ENCODE data around the gene TMEM163. TPM values are rescaled to one million over a fixed set of nuclear protein-coding genes. Genes with fewer than 3 reads are reported as not detected.

Gene TMEM163
- total RNA-seq, 1 experiment from 2014 or later: 10.7 TPM

DNA sequence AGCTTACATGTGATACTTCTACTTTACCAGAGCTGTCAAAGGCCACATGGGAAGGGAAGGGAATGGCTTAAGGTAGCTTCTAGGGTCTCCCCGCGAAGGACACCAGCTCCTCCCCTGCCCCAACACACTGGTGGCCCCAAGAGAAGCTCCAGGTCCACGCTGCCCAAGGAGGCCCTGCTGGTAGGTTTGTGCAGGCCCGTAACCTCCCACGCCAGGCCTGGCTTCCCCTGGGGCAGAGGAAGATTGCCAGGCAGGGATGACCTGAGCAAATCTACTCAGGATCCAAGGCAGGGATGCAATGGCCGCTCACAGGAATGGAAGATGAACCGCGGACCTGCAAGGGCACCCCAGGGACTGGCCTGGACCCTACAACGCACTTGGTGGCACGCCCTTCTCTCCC, 259.9 kb downstream of the TMEM163 start:
- no peak for DNase-seq (ENCODE audit: low read depth)

DNA sequence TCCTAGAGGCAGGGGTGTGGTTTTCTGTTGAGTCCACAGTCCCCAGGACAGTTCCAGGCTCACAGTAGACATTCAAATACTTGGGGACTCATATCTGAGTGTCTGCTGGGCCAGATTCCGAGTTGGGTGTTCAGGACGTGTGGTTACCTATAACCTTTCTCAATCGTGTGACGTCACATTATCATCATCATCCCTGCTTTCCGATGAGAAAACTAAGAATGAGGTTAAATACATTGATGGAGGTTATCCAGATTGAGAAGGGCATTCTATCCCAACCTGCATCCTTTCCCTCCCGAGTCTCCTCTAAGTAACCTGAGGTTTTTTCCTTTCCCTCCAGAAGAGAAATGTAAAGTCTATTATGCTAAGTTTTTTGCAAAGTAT, 260.3 kb downstream of the TMEM163 start:
- no peak for DNase-seq (ENCODE audit: low read depth)

DNA sequence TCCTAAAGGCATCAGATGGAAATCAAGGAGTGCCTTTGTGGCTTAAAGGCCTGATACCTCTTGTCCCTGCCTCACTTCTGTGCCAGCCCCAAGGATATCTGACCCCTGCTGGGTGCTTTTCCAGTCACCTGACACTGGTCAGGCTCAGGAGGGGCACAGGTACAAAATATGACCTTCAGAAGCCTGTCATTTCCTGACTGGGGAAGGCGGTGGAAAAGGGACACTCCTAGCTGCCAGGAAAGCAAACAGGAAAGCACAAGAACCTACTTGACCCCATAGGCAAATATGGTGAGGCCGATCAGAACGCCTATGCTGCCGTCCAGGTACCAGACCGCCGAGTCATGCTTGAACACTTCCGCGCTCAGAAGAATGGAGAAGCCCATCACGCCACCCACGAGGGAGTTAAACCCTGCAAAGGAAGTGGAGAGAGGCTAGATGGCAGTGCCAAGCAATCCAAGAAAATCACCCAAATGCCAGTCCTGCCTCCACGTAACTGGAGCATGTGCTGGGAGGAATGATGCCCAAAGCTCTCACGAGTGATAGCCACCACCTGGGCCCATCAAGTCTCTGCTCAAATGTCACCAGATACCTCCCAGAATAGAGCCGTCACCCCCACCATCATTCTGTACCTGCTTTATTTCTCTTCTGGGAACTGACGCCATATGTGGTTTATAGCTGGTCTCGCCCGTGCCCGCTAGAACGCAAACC, 260.9 kb downstream of the TMEM163 start:
- DNase-seq (ENCODE audit: low read depth): no peak

DNA sequence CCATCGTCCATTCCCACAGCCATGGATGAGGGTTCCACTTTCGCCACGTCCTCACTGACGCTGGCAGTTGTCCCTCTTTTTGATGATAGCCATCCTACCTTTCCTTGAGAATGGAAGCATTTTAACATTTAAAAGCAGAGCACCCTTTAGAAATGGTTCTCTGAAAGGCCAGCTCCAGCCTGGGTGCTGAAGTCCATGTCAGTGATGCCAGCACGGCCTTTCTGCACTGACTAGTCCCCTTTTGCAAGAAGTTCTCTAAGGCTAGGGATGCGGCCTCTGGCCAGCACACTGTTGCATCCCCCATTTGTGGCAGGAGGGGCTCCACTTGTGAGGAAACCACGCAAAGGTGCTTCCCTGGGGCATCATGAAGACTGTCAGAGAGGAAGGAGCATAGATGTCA, 261.4 kb downstream of the TMEM163 start:
- no peak for DNase-seq (ENCODE audit: low read depth)

DNA sequence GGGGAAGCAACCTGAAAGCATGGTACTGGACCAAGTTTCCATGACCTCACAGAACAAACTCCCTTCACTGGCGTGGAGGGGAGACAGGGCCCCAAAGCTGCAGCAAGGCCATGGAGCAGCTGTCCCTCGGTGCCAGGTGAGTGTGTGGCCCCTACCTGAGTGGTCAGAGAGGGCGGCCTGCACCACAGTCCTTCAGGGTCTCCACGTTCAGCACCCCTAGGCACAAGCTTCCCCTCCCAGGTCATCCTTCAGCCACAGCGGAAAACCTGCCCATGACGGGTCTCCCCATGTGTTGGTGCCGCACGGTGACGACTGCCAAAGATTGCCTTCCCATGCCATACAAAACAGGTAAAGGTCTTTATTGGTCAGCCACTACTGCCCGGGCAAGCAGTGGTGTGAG, 263.4 kb downstream of the TMEM163 start:
- no peak for DNase-seq (ENCODE audit: low read depth)

DNA sequence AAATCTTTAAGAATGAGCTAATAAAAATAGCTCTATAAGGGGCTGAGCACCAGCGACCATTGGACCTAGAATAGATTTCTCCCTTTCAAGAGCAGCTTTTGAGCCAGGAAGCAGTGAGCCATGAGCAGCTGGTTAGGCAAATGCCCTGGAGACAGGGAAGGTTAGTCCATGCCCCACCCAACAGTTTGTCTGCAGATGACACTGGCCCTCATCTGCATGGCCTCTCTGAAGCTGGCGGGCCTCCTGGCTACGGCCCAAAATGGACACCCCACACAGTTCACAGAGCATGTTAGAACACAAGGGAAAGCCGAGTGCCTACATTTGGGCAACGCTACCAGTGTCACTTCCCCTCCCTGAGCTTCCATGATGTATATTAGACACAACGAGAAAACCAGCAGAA, 263.9 kb downstream of the TMEM163 start:
- DNase-seq (ENCODE audit: low read depth): peak; percentile 24

DNA sequence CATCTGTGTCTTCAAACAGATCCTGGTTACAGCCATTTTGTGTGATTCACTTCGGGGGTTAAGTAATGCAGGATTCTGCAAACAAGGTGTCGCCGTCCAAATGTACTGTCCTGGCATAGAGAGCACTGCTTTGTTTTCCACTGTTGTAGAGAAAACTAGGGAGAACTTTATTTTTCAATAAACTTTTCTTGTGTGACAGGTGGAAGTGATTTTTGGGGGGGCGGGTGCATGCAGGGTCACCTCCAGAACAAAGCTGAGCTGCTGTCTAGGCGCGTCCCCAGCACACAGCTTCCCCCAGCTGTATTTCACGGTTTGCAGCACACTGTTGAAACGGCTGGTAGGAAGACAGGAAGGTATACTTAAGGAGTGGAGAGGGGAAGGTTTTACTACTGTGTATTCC, 264.4 kb downstream of the TMEM163 start:
- no peak for DNase-seq (ENCODE audit: low read depth)

DNA sequence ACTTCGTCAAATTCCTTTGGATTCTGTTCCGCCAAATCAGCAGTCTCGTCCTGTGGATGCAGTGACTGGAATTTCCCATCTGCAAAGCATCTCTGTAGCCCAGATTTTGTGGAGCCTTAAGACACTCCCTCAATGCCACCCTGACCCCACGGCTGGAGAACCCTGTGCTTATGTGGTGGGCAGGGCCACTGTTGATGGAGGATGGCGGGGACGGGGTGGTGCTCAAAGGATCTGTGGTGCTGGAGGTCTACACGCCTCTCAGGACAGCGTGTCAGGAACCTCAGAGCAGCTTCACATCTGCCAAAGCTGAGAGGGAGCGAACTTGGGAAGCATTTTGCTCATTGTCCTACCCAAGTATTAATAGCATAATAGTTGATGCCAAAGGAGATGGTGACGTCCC, 264.8 kb downstream of the TMEM163 start:
- DNase-seq (ENCODE audit: low read depth): no peak

DNA sequence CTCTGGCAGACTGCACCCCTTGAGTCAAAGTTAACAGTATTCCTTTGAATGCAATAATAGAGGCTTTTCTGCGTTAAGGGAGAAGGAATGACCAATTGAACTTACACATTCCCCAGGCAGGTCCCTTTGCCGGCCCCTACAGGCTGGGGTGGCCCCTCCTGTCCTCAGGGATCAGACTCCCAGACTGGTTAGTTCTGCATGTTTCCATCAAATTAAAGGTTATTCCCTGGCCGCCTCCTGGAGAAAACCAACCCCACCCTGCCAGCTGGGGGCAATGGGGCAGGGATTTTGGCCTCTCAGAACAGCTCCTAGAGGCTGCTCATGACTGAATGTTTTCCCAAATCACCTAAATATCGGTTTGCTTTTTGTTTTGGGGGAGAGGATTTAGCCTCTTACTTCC, 265.3 kb downstream of the TMEM163 start:
- no peak for DNase-seq (ENCODE audit: low read depth)

DNA sequence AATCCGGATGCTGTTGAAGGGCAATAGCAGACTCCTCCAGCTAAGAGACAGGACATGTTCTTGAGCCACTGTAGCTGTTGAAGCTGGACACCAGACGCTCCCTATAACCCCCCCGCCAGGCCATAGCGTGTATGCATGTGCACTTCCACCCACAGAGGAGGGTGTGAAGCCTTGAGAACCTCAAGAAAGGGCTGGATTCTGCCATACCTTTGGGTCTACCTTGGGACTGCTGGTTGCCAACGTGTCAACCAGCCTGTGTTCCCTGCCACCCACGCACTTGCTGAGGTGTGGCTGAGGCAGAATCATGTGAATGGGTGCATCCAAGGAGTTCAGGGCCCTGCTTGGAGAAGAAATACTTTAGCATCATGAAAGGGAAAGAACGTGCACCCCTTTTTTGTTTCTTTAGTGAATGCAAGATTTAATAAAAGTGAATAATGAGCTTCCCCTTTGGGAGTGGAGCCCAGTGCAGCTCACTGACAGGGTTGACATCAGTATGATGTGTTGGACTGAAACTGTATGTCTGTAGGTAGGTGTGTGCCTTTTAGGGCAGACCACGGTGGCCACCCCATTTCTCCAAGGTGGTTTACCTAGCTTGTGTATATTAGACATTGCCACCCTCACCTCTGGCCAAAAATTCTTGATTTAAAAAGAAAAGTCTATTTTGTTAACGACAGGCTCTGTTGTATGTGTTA, 266.6 kb downstream of the TMEM163 start:
- no peak for DNase-seq (ENCODE audit: low read depth)

DNA sequence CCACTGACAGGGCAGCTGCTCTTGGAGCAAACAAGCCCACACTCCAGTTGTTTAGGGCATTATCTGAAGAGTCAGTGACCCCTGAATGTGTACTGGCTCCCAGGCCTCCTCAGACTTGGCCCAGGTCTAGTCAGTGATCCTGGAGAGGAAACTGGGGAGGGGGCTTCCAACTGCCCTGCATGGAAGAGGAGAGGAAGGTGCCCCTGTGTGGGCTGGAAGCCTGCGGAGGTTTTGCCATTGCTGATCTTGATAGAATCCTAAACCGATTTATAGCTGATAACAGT, 267.5 kb downstream of the TMEM163 start:
- DNase-seq (ENCODE audit: low read depth): no peak

DNA sequence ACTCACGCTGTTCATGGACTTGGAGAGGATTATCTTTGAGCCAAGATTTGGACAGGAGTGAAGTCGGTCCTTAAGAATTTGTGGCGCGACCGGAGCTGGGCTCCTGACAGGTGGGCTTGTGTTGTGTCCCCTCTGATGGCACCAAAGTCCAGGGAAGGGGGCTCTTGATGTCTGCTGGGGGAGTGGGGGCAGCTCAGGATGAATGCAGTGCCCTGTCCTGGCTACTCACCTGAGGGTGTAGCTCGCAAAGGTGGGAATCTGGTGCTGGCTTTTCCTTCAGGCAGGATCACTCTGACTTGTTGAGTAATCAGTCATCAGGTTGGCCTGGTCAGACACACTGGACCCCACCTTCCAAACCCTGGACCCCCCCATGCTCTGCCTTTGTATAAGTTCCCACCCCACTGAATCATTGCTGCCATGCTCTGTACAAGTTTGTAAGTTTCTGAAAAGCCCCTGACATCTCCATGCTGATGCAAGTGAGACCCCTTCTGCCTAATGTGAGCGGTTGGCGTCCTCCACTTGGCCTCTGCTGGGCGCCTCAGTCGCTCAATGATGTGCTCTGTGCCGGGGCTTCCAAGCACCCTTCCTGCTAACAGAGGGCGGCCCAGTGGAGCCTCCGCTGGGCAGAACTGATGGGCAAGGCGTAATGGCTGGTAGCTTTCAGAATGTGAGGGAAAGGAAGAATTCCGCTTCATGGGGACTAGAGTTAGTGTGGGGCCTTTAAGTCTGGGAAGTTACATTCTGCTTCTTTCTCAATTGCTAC, 268.9 kb downstream of the TMEM163 start:
- DNase-seq (ENCODE audit: low read depth): no peak

DNA sequence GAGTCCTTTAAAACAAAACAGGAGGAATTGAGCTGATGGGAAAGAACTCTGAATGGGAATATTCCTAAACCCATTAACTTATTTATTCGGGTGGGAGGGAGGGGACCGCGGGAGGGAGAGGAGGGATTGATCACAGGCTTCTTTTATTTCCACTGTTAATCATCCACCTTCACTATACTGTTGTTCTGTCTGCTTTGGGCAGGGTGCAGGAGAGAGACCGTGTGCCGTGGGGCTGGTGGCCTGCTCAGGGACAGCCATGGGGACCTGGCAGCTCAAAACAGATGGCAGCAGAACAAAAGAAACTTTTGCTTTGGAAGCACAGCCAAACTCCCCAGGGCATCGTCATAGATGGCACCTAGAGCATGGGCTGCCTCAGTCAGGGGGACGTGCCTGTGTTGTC, 269.6 kb downstream of the TMEM163 start:
- DNase-seq (ENCODE audit: low read depth): no peak

DNA sequence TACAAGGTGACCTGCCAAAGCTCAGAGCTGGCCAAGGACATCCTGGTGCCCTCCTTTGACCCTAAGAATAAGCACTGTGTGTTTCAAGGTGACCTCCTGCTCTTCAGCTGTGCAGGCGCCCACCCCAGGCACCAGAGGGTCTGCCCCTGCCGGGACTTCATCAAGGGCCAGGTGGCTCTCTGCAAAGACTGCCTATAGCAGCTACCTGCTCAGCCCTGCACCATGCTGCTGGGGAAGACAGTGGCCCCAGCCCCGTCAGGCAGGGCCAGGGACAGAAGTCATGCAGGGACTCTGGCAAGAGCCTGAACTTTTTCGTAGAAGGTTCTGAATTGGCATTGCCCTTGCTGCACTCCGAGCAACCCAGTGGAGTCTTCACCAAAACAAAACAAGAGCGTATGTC, 270.1 kb downstream of the TMEM163 start:
- no peak for DNase-seq (ENCODE audit: low read depth)

DNA sequence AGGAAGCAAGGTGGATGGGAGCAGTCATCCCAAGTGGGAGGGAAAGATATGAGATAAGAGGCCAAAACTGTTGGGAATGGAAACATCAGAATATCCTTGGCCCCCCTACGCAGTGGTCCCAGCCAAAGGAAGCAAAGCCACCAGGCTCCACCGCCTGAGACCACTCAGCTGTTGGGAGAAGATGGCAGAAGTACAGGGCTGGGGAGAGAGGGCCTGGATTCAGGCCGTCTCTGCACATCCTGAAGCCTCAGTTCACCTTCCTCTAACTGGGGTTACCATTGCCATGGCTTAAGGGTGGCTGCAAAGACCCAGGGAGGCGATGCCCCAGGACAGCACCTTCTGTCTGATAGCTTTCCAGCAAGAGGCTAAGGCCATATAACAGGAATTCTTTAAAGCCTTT, 271.1 kb downstream of the TMEM163 start:
- no peak for DNase-seq (ENCODE audit: low read depth)

DNA sequence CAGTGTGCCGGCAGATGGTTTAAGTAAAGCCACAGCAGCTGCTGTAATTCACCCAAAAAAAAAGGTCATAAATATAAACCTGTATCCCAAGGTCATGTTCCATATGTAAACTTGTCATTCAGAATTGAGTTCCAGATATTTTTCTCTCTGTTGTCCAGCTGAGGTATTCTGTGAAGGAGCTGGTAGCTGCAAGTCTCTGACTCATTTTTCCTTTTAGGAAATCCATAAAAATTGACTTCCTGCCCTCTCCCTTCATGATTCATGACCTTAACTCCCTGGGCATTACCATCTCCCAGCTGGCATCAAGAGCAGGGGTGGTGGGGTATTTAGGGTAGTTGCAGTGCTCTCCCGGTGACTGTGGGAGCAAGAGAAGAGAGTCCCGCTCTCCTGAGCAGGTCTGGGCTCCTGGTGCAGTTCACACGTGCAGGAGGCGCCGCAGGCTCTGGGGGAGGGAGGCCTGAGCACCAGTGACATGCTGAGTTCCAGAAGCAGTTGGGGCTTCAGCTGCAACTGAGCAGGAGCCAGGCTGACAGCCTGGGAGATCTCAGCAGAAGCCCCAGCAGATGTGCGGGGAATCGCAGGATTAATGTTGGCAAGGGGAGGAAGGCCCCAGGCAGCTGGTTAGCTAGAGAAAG, 272.3 kb downstream of the TMEM163 start:
- DNase-seq (ENCODE audit: low read depth): peak; percentile 85

DNA sequence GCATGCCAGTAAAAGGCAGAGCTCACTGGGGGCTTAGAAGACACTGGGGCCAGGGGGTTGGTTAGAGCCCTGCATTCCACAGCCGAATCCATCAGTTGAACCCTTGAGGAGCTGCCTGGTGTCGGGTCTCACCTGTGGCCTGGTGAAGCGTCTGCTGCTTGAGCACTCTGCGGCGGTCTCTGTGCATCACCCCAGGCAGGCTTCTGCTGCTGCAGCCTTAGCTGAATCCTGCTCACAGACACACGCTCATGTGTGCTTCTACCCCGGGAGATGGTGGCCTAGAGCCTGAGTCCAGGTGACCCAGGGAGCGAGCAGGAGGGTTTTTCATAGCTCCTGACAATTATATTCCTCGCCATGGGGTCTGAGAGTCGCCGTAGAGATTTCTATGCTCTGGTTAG, 272.8 kb downstream of the TMEM163 start:
- no peak for DNase-seq (ENCODE audit: low read depth)

DNA sequence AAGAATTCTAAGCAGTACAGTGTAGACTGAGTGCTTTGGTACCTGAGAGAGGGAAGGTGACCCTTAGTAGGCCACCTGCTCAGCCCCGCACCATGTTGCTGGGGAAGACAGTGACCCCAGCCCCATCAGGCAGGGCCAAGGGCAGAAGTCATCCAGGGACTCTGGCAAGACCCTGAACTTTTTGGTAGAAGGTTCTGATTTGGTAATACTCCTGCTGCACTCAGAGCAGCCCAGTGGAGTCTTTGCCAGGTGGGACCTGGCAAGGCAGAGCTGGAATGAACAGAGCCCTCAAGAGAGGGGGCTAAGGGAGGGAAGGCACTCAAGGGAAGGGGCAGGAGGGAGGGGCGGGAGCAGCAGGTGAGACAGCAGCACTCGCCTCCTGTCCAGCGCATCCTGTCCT, 273.7 kb downstream of the TMEM163 start:
- no peak for DNase-seq (ENCODE audit: low read depth)

DNA sequence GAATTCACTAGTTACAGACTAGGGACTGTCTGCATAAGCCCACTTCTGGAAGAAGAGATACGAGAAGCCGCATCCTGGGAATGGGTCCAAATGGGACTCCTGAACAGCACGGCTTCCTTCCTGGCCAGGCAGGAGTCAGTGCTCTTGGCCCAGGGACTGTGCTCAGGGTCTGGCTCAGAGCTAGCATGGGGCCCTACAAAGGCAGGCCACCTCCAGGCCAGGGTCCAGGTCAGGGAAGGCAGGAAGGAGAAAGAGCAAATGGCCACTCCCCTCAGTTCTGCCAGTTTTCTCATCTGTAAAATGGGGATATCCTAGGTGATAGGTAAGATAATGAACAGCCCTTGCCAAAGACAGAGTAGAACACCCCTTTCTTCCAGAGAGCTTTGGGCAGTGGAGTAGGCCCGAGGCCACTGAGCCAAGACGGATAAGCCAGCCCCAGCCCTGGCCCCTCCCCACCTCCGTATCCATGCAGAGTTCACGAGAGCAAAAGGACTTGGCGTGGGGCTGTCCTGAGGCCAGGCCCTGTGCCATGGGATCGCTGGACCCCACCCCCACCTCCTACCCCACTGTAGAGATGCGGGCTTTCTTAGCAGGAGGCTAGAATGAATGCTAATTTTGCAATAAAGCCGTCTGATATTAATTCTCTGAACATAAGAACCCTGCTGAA, 274.9 kb downstream of the TMEM163 start:
- DNase-seq (ENCODE audit: low read depth): no peak

DNA sequence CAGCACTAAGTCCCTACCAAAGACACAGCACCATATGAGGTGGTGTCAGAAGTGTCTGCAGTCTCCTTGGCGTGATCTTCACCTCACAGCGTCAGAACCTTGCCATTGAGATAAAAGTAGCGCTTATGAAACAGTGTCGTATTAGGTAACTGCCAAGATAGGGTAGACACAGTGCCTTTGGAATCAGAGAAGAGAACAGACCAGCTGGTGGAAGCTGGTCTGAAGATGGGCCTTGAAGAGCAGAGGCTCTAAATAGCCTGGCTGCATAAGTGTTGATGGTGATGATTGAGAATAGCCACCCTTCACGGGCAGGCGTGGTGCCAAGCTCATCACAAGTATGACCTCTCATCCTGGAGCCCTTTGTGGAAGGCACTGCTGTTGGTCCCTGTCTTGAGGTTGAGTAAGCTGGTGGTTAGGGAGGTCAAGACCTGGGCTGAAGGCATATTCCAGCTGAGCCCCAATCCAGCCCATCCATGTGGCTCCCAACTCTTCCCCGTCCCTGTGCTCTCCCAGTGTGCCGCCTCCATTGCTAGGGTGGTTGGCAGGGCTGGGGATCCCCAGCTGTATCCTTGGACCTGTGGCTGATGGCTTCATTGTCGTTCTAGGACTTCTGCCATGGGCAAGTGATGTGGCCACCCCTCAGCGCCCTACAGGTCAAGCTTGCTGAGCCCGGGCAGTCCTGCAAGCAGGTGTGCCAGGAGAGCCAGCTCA, 277.5 kb downstream of the TMEM163 start:
- no peak for DNase-seq (ENCODE audit: low read depth)

DNA sequence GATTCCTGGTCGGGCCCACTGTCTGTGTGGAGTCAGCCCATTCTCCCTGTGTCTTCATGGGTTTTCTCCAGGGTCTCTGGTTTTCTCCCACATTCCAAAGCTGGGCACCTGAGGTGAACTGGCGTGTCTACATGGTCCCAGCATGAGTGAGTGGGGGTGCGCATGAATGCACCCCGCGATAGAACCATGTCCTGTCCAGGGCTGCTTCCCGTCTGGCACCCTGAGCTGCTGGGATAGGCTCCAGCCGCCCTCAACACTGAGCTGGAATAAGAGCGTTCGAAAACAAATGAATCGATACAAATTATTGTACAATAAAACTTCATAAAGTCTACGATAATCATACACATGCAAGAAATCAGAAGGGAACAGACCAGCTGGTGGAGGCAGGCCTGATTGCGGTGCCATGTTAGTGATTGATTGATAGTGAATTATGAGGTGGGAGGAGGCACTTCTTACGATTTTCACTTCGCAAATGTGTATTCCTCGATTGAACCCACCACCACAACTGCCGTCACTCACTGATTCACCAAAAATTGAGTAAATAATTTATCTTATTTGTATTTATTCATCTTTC, 278.4 kb downstream of the TMEM163 start:
- DNase-seq (ENCODE audit: low read depth): no peak
